EH (cell line): ENCODE results near the gene TSHZ2.
A peak's percentile ranks its signal among the peaks of the same experiment; 100 is the strongest.
"Not testable (repeated sequence)": the region's sequence is repeated elsewhere in the genome, so short reads cannot be mapped to it uniquely, and the experiment has no call there.

ENCODE experiments used
- DNase-seq: peaks from one replicate; pipeline ENCODE4 v3.0.0-alpha.2; 2015; ENCODE audit warnings: low read depth

Gene TSHZ2

GRCh38 chr20:53352727-53353440 is 380.7 kb downstream of the TSHZ2 start:
- peak; percentile 12 for DNase-seq

GRCh38 chr20:53354314-53354713 is 382.2 kb downstream of the TSHZ2 start:
- no peak for DNase-seq

DNA sequence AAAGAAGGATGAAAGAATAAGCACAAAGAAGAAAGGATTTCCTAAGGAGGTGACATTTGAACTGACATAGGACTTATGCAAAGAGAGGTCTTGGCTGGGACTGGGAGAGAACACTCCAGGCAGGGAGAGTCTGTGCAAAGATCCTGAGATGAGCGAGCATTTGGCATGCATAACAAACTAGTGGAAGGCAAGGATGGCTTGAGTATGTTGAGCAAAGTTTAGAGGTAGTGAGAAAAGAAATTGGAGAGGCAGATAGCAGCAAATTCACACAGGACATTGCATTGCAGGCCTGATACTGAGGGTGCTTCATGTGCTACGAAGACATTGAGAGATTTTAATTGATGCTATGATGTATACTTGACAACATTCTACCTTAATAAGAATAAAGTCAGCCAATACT is 383.6 kb downstream of the TSHZ2 start:
- DNase-seq = no peak

DNA sequence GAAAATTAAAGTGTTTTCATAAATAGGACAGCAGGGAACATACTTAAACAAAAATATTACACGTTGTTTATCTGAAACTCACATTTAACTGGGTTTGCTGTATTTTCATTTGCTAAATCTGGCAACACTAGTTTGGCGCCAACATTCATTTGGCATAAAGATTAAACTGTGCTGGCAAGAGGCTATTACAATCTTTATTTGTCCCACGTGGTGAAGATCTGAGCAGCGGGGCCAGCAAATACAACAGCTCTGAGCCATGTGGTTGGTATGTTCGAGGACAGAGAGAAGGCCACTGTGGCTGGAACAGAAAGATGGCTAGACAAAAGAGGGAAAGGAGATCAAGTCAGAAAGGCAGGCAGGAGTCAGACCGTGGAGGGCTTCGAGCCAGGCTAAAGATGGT is 387.3 kb downstream of the TSHZ2 start:
- no peak for DNase-seq

DNA sequence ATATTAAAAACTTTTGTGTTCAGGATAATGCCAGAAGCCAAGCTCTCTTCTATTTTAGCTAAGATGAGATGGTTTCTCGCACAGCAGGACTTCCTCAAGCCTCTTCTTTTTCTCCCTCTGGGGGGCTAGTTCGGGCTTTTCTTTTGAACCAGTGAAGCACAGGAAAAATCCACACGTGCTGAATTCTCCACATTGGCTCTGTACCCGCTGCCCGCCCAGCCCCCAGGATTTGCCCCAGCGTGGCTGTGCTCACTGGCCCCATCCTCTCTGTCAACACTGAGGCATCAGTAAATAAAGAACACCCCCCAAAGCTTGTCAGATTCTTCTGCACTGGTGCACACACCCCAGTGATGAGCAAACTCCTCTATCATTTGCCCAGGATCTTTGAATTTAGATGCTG is 388.7 kb downstream of the TSHZ2 start:
- DNase-seq = no peak

- no peak for DNase-seq
Measured at GRCh38 chr20:53362736-53363135, 390.6 kb downstream of the TSHZ2 start.

DNA sequence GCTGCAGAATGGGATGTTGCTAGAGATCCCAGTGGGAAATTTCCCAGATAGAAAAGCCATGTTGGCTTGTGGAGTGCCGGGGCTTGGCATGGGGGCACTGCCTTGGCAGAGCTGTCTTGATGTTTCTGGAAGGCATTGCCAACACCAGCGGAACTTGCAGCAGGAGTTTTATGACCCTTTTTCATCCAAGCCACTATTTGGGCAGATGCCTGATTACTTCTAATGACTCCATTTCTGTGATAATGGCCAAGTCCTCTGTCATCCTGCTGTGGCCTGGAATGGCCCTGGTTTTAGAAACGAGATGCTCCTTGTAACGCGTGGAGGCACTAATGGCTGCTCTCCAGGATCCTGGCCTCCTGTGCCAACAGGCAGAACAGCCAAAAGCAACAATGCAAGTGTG is 392.5 kb downstream of the TSHZ2 start:
- DNase-seq = no peak

GRCh38 chr20:53365076-53365475 is 392.9 kb downstream of the TSHZ2 start:
- no peak for DNase-seq

DNA sequence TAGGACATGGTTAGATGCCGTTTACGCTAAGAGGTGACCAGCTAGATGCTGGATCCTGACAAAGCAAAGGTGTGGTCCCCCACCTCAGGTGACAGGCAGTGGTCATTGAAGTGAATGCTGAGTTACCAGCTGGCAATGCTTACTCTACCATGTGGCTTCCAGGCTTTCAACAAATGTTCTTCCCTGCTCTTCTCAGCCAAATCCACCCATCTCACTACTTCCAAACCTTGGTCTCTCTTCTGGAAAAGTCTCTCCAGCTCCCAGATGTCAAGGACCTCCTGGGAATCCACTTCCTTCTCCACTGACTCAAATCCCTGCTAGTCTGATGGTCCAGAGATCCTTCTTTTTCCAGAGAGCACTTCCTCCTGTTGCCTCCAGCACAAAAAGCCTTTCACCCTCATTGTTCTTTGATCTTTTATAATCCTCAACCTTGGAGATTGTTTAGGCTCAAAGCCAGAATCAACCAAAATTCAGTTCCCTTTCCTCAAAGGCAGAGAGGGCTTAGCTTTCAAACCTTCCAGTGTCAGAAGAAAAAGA is 393.4 kb downstream of the TSHZ2 start:
- DNase-seq = no peak

DNA sequence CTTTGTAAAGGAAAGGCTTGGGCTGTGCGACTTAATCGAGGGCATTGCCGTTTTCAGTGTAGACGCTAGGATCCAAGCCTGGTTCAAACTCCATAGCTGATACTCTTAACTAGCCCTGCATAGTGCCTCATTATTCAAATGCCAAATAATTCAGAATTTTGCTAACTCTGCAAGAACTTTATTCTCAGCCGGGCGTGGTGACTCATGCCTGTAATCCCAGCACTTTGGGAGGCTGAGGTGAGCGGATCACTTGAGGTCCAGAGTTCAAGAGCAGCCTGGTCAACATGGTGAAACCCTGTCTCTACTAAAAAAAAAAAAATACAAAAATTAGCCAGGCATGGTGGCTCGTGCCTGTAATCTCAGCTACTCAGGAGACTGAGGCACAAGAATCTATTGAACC is 394.8 kb downstream of the TSHZ2 start:
- DNase-seq = not testable (repeated sequence)

DNA sequence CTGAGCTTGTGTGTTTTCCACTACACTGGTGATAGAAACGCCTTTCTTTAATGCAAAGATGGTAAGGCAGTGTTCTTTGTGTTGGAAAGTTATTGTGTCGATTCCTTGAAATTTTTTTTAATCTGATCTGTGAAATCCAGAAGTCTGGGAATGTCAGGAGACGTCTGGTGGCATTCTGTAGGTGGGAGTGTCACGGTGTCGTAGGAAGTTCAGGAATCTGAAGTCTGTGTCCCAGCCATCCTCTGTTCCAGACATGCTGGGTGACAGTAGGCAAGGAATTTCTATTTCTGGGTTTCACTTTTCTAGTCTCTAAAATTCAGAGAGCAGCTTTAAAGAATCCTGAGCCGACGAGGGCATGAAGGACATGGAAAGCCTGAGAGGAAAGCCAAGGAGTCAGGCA is 397.7 kb downstream of the TSHZ2 start:
- no peak for DNase-seq

GRCh38 chr20:53370345-53370961 is 398.3 kb downstream of the TSHZ2 start:
- no peak for DNase-seq

- DNase-seq = no peak
Measured at GRCh38 chr20:53371216-53371615, 399.1 kb downstream of the TSHZ2 start.

DNA sequence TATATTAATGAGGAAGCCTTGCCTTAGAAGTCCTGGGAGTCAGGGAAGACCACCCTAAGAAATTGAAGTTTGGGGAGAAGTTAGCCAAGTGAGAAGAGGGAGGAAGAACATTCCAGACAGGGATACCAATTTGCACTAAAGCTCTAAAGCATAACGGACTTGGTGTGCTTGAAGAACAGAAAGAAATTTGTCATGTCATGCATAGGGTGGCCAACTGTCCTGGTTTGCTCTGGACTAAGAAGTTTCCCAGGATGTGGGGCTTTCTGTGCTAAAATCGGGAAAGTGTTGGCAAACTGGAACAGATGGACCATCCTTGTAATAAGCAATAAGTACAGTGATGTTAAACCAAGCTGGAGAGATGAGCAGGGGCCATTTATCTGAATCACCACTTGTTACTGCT is 403.9 kb downstream of the TSHZ2 start:
- DNase-seq = no peak

DNA sequence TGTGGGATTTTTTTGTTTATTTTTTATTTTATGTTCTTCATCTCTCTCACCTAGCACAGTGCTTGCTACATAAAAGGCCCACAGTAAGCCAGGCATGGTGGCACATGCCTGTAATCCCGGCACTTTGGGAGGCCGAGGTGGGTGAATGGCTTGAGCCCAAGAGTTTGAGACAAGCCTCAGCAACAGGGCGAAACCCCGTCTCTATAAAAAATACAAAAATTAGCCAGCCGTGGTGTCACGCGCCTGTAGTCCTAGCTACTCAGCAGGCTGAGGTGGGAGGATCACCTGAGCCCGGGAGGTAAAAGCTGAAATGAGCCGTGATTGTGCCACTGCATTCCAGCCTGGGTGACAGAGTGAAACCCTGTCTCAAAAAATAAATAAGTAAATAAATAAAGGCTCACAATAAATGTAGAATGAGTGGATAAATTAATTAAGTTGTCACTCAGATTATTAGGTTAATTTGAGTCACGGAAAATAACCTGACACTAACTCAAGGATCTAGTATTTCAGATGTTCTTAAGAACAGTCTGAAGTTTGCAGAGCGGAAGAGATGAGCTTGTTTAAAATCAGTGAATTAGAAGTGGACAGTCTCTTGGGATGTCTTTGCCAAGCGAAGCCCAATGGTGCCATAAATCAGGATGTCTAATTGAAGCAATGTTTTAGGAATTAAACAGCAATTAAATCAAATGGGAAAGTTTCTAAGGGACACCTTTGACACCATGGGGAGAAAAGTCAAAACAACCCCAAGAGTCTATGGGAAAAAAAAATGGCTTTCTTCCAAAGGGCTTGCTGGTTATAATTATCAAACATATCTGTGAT is 407.1 kb downstream of the TSHZ2 start:
- no peak for DNase-seq

- DNase-seq = no peak
Measured at GRCh38 chr20:53379833-53380120, 407.6 kb downstream of the TSHZ2 start.

- no peak for DNase-seq
Measured at GRCh38 chr20:53381568-53382262, 409.6 kb downstream of the TSHZ2 start.

GRCh38 chr20:53382263-53382844 is 410.2 kb downstream of the TSHZ2 start:
- DNase-seq = no peak

DNA sequence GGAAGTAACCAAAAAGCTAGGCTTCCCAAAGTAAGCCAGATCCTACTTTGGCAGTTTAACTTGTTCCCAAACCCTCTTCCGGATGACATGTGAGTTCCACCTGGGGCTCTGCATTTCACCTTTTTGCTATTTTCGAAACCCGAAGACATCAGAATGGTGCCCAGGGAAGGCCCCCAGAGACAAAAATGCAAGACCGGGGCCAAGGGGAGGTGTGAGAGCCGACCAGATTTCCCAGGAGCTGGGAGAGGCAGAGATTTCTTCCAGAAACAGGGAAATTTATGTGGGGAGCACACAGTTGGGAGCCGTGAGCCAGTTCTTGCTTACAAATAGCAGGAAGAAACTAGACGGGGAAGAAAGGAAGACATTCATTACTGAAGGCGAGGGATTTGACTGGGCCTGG is 411.8 kb downstream of the TSHZ2 start:
- DNase-seq = no peak

- DNase-seq = no peak
Measured at GRCh38 chr20:53384392-53384791, 412.2 kb downstream of the TSHZ2 start.

- no peak for DNase-seq
Measured at GRCh38 chr20:53385941-53386767, 414.0 kb downstream of the TSHZ2 start.
